Esophagus muscularis mucosa (tissue), 4 donors: Measurements from ENCODE around the gene ADCY5.

Experiments
- EP300 ChIP-seq: sonication (generic); formaldehyde crosslinking; IDR thresholded peaks from one replicate; pipeline ENCODE4 v1.6.1; 2017; ENCODE audit warnings: antibody characterized with exemption
- POLR2A ChIP-seq: fragments of 450-650 bp; IDR thresholded peaks from one replicate; pipeline ENCODE4 v1.6.1; 2017; ENCODE audit warnings: antibody characterized with exemption, moderate library complexity, mild to moderate bottlenecking, low read depth
- TF ChIP-seq, protein P1 (sequence below), 3 experiments: fragments of 200-600 bp in 2 of 3; fragments of 450-650 bp in 1 of 3; sonication (generic) in 2 of 3; IDR thresholded peaks; one replicate each; pipeline ENCODE4 v1.5.1; 2017 to 2019; ENCODE audit warnings: antibody characterized with exemption in 3 of 3, mild to moderate bottlenecking in 2 of 3, moderate library complexity in 1 of 3

DNA sequence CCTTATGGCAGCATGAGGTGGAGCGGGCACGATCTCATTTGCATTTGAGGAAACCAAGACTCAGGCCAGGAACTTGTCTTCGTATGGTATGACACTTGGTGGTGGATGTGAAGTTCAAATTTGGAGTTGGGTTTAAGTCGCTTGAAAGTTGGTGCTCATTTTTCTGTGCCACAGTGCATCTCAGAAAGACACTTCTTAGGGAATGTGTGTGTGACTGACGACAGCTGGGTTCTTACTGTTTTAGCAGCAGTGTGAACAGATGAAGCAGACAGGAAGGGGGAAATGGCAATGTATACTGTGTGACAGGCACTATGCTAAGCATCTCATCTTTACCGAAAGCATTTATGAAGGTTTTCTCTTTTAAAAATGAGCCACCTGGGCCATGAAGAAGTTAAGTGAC, 171.8 kb downstream of the ADCY5 start:
- TF ChIP-seq, protein P1, sequence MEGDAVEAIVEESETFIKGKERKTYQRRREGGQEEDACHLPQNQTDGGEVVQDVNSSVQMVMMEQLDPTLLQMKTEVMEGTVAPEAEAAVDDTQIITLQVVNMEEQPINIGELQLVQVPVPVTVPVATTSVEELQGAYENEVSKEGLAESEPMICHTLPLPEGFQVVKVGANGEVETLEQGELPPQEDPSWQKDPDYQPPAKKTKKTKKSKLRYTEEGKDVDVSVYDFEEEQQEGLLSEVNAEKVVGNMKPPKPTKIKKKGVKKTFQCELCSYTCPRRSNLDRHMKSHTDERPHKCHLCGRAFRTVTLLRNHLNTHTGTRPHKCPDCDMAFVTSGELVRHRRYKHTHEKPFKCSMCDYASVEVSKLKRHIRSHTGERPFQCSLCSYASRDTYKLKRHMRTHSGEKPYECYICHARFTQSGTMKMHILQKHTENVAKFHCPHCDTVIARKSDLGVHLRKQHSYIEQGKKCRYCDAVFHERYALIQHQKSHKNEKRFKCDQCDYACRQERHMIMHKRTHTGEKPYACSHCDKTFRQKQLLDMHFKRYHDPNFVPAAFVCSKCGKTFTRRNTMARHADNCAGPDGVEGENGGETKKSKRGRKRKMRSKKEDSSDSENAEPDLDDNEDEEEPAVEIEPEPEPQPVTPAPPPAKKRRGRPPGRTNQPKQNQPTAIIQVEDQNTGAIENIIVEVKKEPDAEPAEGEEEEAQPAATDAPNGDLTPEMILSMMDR (IDR thresholded peaks at IDR 0.05): no peak
- TF ChIP-seq EP300: no peak
- TF ChIP-seq POLR2A: no peak
